Astrocyte (in vitro differentiated cells and primary cell): Measurements from ENCODE around the gene RTRAF. TPM values are rescaled to one million over a fixed set of nuclear protein-coding genes. Genes with fewer than 3 reads are reported as not detected.

Experiments
- DNase-seq: peaks from one replicate; pipeline ENCODE4 v3.0.0-alpha.2; 2010; ENCODE audit warnings: low read depth
- FAIRE-seq: peaks from 2 replicates; lab custom pipeline; 2011; peaks lifted over from hg19 to GRCh38; lab: Jason Lieb, UNC
- H2AFZ ChIP-seq: 2 replicates; pipeline ENCODE4 v1.6.0; 2012; ENCODE audit warnings: low read depth, low read length, inconsistent platforms
- H3K27ac ChIP-seq: 2 replicates; pipeline ENCODE4 v1.5.1; 2011; ENCODE audit warnings: low read depth, low read length, inconsistent platforms
- H3K27me3 ChIP-seq: 2 replicates; pipeline ENCODE4 v1.6.0; 2011; ENCODE audit warnings: low read length, inconsistent platforms; ENCODE audit not compliant: insufficient read depth
- H3K36me3 ChIP-seq: 2 replicates; pipeline ENCODE4 v1.5.1; 2011; ENCODE audit warnings: low read length, inconsistent platforms; ENCODE audit not compliant: insufficient read depth
- H3K4me1 ChIP-seq: 2 replicates; pipeline ENCODE4 v1.5.1; 2011; ENCODE audit warnings: low read length, inconsistent platforms; ENCODE audit not compliant: insufficient read depth
- H3K4me2 ChIP-seq: 2 replicates; pipeline ENCODE4 v1.6.0; 2012; ENCODE audit warnings: low read length, inconsistent platforms
- H3K4me3 ChIP-seq: 2 replicates; pipeline ENCODE4 v1.5.1; 2011; ENCODE audit warnings: low read depth, mild to moderate bottlenecking, low read length, inconsistent platforms; ENCODE audit not compliant: insufficient read depth
- H3K79me2 ChIP-seq: 2 replicates; pipeline ENCODE4 v1.6.0; 2012; ENCODE audit warnings: mild to moderate bottlenecking, low read length, inconsistent platforms; ENCODE audit not compliant: insufficient read depth
- H3K9ac ChIP-seq: 2 replicates; pipeline ENCODE4 v1.6.0; 2012; ENCODE audit warnings: mild to moderate bottlenecking, low read length, inconsistent platforms
- H3K9me3 ChIP-seq: 2 replicates; pipeline ENCODE4 v1.5.1; 2012; ENCODE audit warnings: low read depth, mild to moderate bottlenecking, low read length, inconsistent platforms; ENCODE audit not compliant: insufficient read depth
- H4K20me1 ChIP-seq: 2 replicates; pipeline ENCODE4 v1.6.0; 2012; ENCODE audit warnings: low read length, inconsistent platforms; ENCODE audit not compliant: insufficient read depth
- H3K27ac Mint-ChIP-seq: one replicate; pipeline ENCODE4 v1.8.0; 2021; ENCODE audit warnings: mild to moderate bottlenecking, mixed read lengths; ENCODE audit not compliant: unreplicated experiment
- H3K27me3 Mint-ChIP-seq: one replicate; pipeline ENCODE4 v1.8.0; 2021; ENCODE audit warnings: low read depth, mixed read lengths; ENCODE audit not compliant: unreplicated experiment
- H3K36me3 Mint-ChIP-seq: one replicate; pipeline ENCODE4 v1.8.0; 2021; ENCODE audit warnings: low read depth, mixed read lengths; ENCODE audit not compliant: unreplicated experiment
- H3K4me1 Mint-ChIP-seq: one replicate; pipeline ENCODE4 v1.8.0; 2021; ENCODE audit warnings: low read depth, mixed read lengths; ENCODE audit not compliant: unreplicated experiment
- H3K4me3 Mint-ChIP-seq: one replicate; pipeline ENCODE4 v1.8.0; 2021; ENCODE audit warnings: mild to moderate bottlenecking, moderate library complexity, mixed read lengths; ENCODE audit not compliant: unreplicated experiment
- H3K9me3 Mint-ChIP-seq: one replicate; pipeline ENCODE4 v1.8.0; 2021; ENCODE audit warnings: mild to moderate bottlenecking, mixed read lengths; ENCODE audit not compliant: unreplicated experiment
- CTCF ChIP-seq: IDR thresholded peaks from 2 replicates; pipeline ENCODE4 v1.5.1; 2011; ENCODE audit warnings: low read depth, mild to moderate bottlenecking, inconsistent platforms, low read length, moderate library complexity; ENCODE audit not compliant: insufficient read depth
- EZH2 ChIP-seq: IDR thresholded peaks from 2 replicates; pipeline ENCODE4 v1.6.1; 2012; ENCODE audit warnings: mild to moderate bottlenecking, low read length, inconsistent platforms; ENCODE audit not compliant: insufficient read depth
- total RNA-seq: library from RNA; stranded (reverse); gene quantifications from 2 replicates; pipeline ENCODE4 v1.2.1, GENCODE V29; 2021

RTRAF gene
- total RNA-seq, 1 donor from 2014 or later: 224 TPM

DNA sequence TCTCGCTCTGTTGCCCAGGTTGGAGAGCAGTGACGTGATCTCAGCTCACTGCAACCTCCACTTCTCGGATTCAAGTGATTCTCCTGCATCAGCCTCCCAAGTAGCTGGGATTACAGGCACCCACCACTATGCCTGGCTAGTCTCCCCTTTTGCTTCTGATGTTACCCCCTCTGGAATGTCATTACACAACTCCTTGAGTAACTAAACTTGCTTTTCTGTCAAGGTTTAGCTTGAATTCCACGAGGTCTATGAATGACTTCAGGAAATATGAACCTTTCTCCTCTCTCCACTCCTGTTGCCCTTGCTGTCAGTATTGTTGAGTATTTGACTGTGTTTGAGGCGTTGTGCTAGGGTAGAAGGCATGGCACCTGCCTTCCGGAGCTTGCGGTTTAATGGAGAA, 16.8 kb upstream of the RTRAF start:
- H3K9me3 Mint-ChIP-seq: peaks cover 4% of the 10 kb centered on the region

DNA sequence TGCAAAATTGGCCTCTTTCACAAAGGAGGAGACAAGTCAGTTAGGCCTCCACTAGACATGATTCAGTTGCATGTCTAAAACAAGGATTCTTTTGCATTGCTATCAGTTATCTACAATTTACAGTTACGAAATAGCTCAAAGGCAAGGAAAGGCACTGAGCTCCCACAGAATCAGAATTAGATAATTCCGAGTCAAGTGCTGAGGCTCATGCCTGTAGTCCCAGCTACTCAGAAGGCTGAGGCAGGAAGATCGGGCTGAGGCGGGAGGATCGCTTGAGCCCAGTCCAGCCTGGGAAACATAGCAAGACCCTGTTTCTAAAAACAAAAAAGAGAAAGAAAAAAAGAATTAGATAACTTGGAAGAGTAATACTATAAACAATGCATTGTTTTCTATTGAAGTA, 12.3 kb upstream of the RTRAF start:
- Histone ChIP-seq H3K36me3 (no peaks in the 10 kb centered on the region), H4K20me1 (no peaks in the 10 kb centered on the region), H3K27me3 (no peaks in the 10 kb centered on the region), H3K4me2 (no peak overlapping the region), H3K9ac (no peak overlapping the region), H3K79me2 (no peaks in the 10 kb centered on the region), H3K4me3 (no peak overlapping the region), H2AFZ (no peak overlapping the region), H3K27ac (no peak overlapping the region), H3K9me3 (no peaks in the 10 kb centered on the region), H3K4me1 (no peaks in the 10 kb centered on the region)
- no peaks in the 10 kb centered on the region for H3K36me3 Mint-ChIP-seq
- H3K27me3 Mint-ChIP-seq: peaks cover 12% of the 10 kb centered on the region
- H3K4me1 Mint-ChIP-seq: no peaks in the 10 kb centered on the region
- peaks cover 4% of the 10 kb centered on the region for H3K9me3 Mint-ChIP-seq
- no peak overlapping the region for H3K4me3 Mint-ChIP-seq
- no peak overlapping the region for H3K27ac Mint-ChIP-seq
- FAIRE-seq (no peak), DNase-seq (no peak)
- TF ChIP-seq CTCF (no peak), EZH2 (no peak)

More for the DNA sequence above, 16.8 kb upstream of the RTRAF start:
- H3K36me3 ChIP-seq: no peaks in the 10 kb centered on the region
- H3K4me3 ChIP-seq: no peak overlapping the region
- no peak for DNase-seq
- no peaks in the 10 kb centered on the region for H3K79me2 ChIP-seq
- H3K9me3 ChIP-seq: no peaks in the 10 kb centered on the region
- no peak for TF ChIP-seq CTCF
- TF ChIP-seq EZH2: no peak
- Mint-ChIP-seq H3K4me3 (no peak overlapping the region), H3K27ac (no peak overlapping the region), H3K27me3 (no peaks in the 10 kb centered on the region), H3K4me1 (no peaks in the 10 kb centered on the region), H3K36me3 (no peaks in the 10 kb centered on the region)
- no peaks in the 10 kb centered on the region for H4K20me1 ChIP-seq
- no peak for FAIRE-seq
- no peaks in the 10 kb centered on the region for H3K4me1 ChIP-seq
- H3K27me3 ChIP-seq: no peaks in the 10 kb centered on the region
- no peak overlapping the region for H2AFZ ChIP-seq
- no peak overlapping the region for H3K9ac ChIP-seq
- no peak overlapping the region for H3K27ac ChIP-seq
- H3K4me2 ChIP-seq: no peak overlapping the region

DNA sequence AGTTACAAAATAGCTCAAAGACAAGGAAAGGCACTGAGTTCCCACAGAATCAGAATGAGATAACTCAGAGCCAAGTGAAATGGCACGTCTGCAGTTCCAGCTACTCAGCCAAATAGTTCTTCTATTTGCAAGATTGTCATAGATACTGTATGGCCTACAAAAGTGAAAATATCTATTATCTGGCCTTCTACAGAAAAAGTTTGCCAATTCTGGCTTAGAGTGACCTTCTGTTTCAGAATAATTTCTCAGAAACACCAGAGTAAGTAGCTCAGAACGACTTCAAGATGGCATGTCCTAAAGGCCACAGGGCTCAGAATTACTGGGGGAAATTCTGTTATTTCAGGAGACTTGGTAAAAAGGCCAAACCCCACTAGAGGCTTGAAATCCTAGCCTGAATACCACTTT, 10.7 kb upstream of the RTRAF start:
- no peak overlapping the region for H3K4me3 ChIP-seq
- H3K36me3 ChIP-seq: no peaks in the 10 kb centered on the region
- peaks cover under 1% of the 10 kb centered on the region for H3K9me3 Mint-ChIP-seq
- FAIRE-seq: peak; percentile 90
- H3K4me2 ChIP-seq: no peak overlapping the region
- H3K4me3 Mint-ChIP-seq: no peak overlapping the region
- no peaks in the 10 kb centered on the region for H3K4me1 Mint-ChIP-seq
- no peaks in the 10 kb centered on the region for H3K4me1 ChIP-seq
- no peaks in the 10 kb centered on the region for H3K79me2 ChIP-seq
- no peak for DNase-seq
- H4K20me1 ChIP-seq: no peaks in the 10 kb centered on the region
- H3K9me3 ChIP-seq: no peaks in the 10 kb centered on the region
- no peaks in the 10 kb centered on the region for H3K36me3 Mint-ChIP-seq
- no peak overlapping the region for H3K27ac Mint-ChIP-seq
- no peak overlapping the region for H3K9ac ChIP-seq
- no peak overlapping the region for H3K27ac ChIP-seq
- TF ChIP-seq CTCF: no peak
- TF ChIP-seq EZH2: no peak
- H2AFZ ChIP-seq: no peak overlapping the region
- no peaks in the 10 kb centered on the region for H3K27me3 ChIP-seq
- H3K27me3 Mint-ChIP-seq: peaks cover 12% of the 10 kb centered on the region
